Right renal pelvis (tissue), 4 donors: Measurements from ENCODE around the gene SYNM. TPM values are rescaled to one million over a fixed set of nuclear protein-coding genes. Genes with fewer than 3 reads are reported as not detected.

ENCODE experiments used
- DNase-seq, 4 donors: peaks; one replicate each; pipeline ENCODE4 v3.0.0-alpha.2; 2013; ENCODE audit warnings: low read depth in 4 of 4, low spot score in 3 of 4, missing footprints in 1 of 4
- polyA plus RNA-seq, 4 donors: library from polyadenylated mRNA; unstranded; fragments of 120-200 nt; gene quantifications; one replicate each; pipeline ENCODE4 v1.2.1, GENCODE V29; 2013; ENCODE audit not compliant: insufficient read length in 4 of 4

The SYNM gene
- polyA plus RNA-seq, 4 donors, result 1.7 to 2.2 (median 2.0) TPM

- no peak for DNase-seq
Measured at GRCh38 chr15:99135194-99135593, 30.3 kb downstream of the SYNM start.

- no peak for DNase-seq
Measured at GRCh38 chr15:99137111-99137546, 32.2 kb downstream of the SYNM start.

GRCh38 chr15:99137877-99138276 lies 33.0 kb downstream of the SYNM start:
- no peak for DNase-seq

GRCh38 chr15:99138491-99138982 lies 33.7 kb downstream of the SYNM start:
- DNase-seq, result no peak

- DNase-seq, result no peak
Measured at GRCh38 chr15:99139276-99139675, 34.4 kb downstream of the SYNM start.

GRCh38 chr15:99140590-99140989 lies 35.7 kb downstream of the SYNM start:
- no peak for DNase-seq

- DNase-seq, result no peak
Measured at GRCh38 chr15:99141943-99142342, 37.1 kb downstream of the SYNM start.

- no peak for DNase-seq
Measured at GRCh38 chr15:99142562-99142961, 37.7 kb downstream of the SYNM start.

GRCh38 chr15:99143242-99143641 lies 38.4 kb downstream of the SYNM start:
- no peak for DNase-seq

GRCh38 chr15:99143655-99144610 lies 39.1 kb downstream of the SYNM start:
- DNase-seq, result no peak

- no peak for DNase-seq
Measured at GRCh38 chr15:99145005-99145404, 40.1 kb downstream of the SYNM start.

GRCh38 chr15:99145778-99146177 lies 40.9 kb downstream of the SYNM start:
- DNase-seq, result no peak

- DNase-seq, result no peak
Measured at GRCh38 chr15:99146661-99147060, 41.8 kb downstream of the SYNM start.

GRCh38 chr15:99148851-99149276 lies 44.0 kb downstream of the SYNM start:
- no peak for DNase-seq

- DNase-seq, result no peak
Measured at GRCh38 chr15:99149366-99149765, 44.5 kb downstream of the SYNM start.

- DNase-seq, result no peak
Measured at GRCh38 chr15:99151156-99151555, 46.3 kb downstream of the SYNM start.

- DNase-seq, result no peak
Measured at GRCh38 chr15:99153026-99153535, 48.2 kb downstream of the SYNM start.

- no peak for DNase-seq
Measured at GRCh38 chr15:99154271-99154670, 49.4 kb downstream of the SYNM start.

- DNase-seq, result no peak
Measured at GRCh38 chr15:99155961-99156443, 51.1 kb downstream of the SYNM start.

GRCh38 chr15:99157456-99157855 lies 52.6 kb downstream of the SYNM start:
- no peak for DNase-seq

GRCh38 chr15:99158626-99159412 lies 53.9 kb downstream of the SYNM start:
- no peak for DNase-seq
